Nephron progenitor cell (in vitro differentiated cells): ENCODE results near the gene WWOX.

Source experiments
- DNase-seq: peaks from one replicate; pipeline ENCODE4 v3.0.0; 2021
- H3K27ac Mint-ChIP-seq: 2 replicates; pipeline ENCODE4 v1.8.0; 2021; ENCODE audit warnings: mild to moderate bottlenecking, moderate library complexity, mixed read lengths
- H3K27me3 Mint-ChIP-seq: 2 replicates; pipeline ENCODE4 v1.8.0; 2021; ENCODE audit warnings: mild to moderate bottlenecking, low read depth, mixed read lengths; ENCODE audit not compliant: poor library complexity
- H3K36me3 Mint-ChIP-seq: 2 replicates; pipeline ENCODE4 v1.8.0; 2021; ENCODE audit warnings: low read depth, mixed read lengths
- H3K4me1 Mint-ChIP-seq: 2 replicates; pipeline ENCODE4 v1.8.0; 2021; ENCODE audit warnings: mixed read lengths
- H3K4me3 Mint-ChIP-seq: 2 replicates; pipeline ENCODE4 v1.8.0; 2021; ENCODE audit warnings: mild to moderate bottlenecking, moderate library complexity, mixed read lengths
- H3K9me3 Mint-ChIP-seq: 2 replicates; pipeline ENCODE4 v1.8.0; 2021; ENCODE audit warnings: mild to moderate bottlenecking, moderate library complexity, mixed read lengths
- TF ChIP-seq, protein P1 (sequence below): fragments of 200-600 bp; sonication (generic); IDR thresholded peaks from 2 replicates; pipeline ENCODE4 v1.5.0; 2021; ENCODE audit warnings: antibody characterized with exemption

The WWOX gene

DNA sequence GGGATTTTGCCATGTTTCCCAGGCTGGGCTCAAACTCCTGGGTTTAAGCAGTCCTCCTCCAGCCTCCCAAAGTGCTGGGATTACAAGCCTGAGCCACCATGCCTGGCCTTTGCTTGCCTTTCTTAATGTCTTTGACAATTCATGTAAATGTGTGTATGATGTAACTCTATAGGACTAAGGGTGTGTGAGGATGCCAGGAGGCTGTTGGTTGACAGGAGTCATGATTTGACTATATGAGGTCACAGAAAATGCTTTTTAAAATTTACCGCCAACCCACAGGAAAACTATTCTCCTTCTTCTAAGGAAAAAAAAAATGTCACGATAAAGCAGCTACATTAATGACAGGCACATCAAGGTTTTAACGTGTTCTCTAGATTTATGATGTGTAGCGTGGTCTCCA is 118.8 kb downstream of the WWOX start:
- H3K4me1 Mint-ChIP-seq = peaks cover 33% of the 10 kb centered on the region
- peaks cover 8% of the 10 kb centered on the region for H3K27me3 Mint-ChIP-seq
- no peak for DNase-seq
- TF ChIP-seq, protein P1, sequence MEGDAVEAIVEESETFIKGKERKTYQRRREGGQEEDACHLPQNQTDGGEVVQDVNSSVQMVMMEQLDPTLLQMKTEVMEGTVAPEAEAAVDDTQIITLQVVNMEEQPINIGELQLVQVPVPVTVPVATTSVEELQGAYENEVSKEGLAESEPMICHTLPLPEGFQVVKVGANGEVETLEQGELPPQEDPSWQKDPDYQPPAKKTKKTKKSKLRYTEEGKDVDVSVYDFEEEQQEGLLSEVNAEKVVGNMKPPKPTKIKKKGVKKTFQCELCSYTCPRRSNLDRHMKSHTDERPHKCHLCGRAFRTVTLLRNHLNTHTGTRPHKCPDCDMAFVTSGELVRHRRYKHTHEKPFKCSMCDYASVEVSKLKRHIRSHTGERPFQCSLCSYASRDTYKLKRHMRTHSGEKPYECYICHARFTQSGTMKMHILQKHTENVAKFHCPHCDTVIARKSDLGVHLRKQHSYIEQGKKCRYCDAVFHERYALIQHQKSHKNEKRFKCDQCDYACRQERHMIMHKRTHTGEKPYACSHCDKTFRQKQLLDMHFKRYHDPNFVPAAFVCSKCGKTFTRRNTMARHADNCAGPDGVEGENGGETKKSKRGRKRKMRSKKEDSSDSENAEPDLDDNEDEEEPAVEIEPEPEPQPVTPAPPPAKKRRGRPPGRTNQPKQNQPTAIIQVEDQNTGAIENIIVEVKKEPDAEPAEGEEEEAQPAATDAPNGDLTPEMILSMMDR = no peak
- H3K27ac Mint-ChIP-seq = no peak overlapping the region
- H3K9me3 Mint-ChIP-seq = peaks cover 5% of the 10 kb centered on the region
- H3K36me3 Mint-ChIP-seq = peaks cover 5% of the 10 kb centered on the region
- H3K4me3 Mint-ChIP-seq = no peak overlapping the region

DNA sequence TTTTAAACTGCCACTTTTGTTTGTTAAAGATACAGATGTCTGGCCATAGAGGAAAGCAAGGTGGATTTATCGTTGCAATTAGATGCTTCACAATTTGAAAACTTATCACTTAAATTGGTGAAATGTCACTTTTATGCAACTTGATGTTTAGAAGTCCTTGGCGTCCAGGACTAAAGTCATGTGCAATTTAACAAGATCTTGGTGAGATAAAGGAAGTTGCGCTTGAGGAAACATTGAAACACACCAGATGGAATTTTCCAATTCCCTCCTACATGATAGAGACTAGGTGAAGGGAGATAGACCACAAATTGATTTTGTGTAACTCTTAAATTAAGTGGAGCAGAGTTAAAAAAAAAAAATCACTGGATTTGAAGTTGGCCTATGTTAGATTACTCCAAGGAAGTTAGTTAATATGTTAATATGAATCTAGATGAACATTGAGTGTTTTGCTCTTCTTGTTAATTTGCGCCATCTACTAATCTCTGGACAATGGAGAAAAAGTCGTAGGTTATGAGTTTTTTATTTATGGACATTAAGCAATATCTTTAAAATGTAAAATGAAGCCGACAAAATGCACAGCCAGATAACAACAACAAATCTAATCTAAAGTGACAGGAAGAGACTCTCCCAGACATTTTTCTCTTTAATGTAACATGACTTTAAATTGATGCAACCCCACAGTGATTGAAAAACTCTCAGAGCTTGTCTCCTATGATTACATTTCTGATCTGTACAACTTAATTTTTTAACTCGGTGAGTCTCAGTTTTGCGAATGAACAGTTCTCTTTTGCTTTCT is 119.6 kb downstream of the WWOX start:
- DNase-seq = no peak
- Mint-ChIP-seq H3K4me1 (peaks cover 33% of the 10 kb centered on the region), H3K36me3 (peaks cover 5% of the 10 kb centered on the region), H3K27ac (no peak overlapping the region), H3K4me3 (no peak overlapping the region), H3K27me3 (peaks cover 8% of the 10 kb centered on the region), H3K9me3 (peaks cover 5% of the 10 kb centered on the region)
- TF ChIP-seq, protein P1 = no peak

DNA sequence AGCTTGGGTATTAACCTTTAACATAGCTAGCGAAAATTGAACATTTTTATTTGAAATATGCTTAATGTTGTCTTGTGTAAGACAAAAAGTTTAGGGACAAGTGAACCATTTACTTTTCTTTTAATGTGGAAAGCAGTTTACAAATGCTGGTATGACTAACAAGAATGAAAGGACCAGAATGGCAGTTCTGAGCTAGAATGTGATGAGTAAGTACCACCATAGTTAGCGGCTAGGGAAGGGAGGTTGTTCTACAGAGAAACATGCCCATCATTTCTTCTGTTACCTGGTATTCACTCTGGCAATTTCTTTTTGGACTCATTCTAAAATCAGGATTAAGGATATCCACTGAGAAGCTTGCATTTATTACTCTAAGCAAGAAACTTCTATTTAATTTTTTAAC is 121.1 kb downstream of the WWOX start:
- DNase-seq = no peak
- Mint-ChIP-seq H3K4me1 (peaks cover 28% of the 10 kb centered on the region), H3K4me3 (no peak overlapping the region), H3K27ac (no peak overlapping the region), H3K36me3 (peaks cover 5% of the 10 kb centered on the region), H3K27me3 (peaks cover 8% of the 10 kb centered on the region), H3K9me3 (peaks cover 5% of the 10 kb centered on the region)
- TF ChIP-seq, protein P1 = no peak

DNA sequence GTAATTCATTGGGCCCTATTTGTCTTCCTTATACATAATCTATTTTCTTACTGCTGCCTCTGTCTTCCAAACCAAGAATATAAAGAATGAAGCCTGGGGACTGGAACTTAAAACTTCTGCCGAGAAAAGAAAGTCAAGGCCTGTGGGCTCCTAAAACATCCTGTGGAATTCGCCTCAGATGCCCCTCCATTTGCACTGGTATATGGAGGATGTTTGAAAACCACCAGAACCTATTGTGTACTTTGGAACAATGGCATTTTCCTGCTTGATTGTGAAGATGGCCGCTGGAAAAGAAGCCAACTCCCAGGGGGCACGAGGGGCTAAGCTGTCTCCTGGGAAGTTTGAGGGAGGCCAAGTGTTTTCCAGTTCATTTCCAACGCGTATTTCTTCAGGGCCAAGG is 122.4 kb downstream of the WWOX start:
- H3K27me3 Mint-ChIP-seq = peaks cover 4% of the 10 kb centered on the region
- no peak for DNase-seq
- peaks cover 28% of the 10 kb centered on the region for H3K4me1 Mint-ChIP-seq
- peak overlapping the region; percentile 70 for H3K27ac Mint-ChIP-seq
- H3K4me3 Mint-ChIP-seq = no peak overlapping the region
- TF ChIP-seq, protein P1 = no peak
- H3K36me3 Mint-ChIP-seq = peaks cover 5% of the 10 kb centered on the region
- peaks cover 4% of the 10 kb centered on the region for H3K9me3 Mint-ChIP-seq

DNA sequence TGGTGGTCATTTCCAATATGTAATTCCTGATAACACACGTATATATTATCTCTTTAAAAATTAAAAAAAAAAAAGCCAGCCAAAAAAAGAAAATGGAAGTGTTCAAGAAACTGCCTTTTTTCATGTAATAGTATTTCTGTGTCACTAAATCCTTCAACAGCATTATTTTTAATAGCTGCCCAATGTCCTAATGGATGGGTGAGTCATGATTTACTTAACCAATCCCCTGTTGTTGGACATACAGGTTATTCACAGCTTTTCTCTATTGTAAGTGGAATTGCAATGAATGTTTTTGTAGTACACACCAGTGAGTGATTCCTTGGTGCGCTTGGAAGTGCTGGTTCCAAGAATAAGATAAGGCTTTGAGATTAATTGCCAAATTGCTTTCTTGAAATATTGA is 124.9 kb downstream of the WWOX start:
- no peak for DNase-seq
- peaks cover 23% of the 10 kb centered on the region for H3K4me1 Mint-ChIP-seq

More for the DNA sequence above, 124.9 kb downstream of the WWOX start:
- Mint-ChIP-seq H3K27me3 (no peaks in the 10 kb centered on the region), H3K9me3 (no peaks in the 10 kb centered on the region), H3K36me3 (no peaks in the 10 kb centered on the region), H3K4me3 (no peak overlapping the region), H3K27ac (no peak overlapping the region)
- TF ChIP-seq, protein P1 = no peak
